SKM-1 treated with dmso at 0.1 percent for 144 hours (cell line): ENCODE results near the gene MAP3K13.

ENCODE experiments used
- DNase-seq: peaks from one replicate; lab custom pipeline; 2025; ENCODE audit not compliant: unreplicated experiment; lab: John Stamatoyannopoulos, UW

MAP3K13 gene, protein sequence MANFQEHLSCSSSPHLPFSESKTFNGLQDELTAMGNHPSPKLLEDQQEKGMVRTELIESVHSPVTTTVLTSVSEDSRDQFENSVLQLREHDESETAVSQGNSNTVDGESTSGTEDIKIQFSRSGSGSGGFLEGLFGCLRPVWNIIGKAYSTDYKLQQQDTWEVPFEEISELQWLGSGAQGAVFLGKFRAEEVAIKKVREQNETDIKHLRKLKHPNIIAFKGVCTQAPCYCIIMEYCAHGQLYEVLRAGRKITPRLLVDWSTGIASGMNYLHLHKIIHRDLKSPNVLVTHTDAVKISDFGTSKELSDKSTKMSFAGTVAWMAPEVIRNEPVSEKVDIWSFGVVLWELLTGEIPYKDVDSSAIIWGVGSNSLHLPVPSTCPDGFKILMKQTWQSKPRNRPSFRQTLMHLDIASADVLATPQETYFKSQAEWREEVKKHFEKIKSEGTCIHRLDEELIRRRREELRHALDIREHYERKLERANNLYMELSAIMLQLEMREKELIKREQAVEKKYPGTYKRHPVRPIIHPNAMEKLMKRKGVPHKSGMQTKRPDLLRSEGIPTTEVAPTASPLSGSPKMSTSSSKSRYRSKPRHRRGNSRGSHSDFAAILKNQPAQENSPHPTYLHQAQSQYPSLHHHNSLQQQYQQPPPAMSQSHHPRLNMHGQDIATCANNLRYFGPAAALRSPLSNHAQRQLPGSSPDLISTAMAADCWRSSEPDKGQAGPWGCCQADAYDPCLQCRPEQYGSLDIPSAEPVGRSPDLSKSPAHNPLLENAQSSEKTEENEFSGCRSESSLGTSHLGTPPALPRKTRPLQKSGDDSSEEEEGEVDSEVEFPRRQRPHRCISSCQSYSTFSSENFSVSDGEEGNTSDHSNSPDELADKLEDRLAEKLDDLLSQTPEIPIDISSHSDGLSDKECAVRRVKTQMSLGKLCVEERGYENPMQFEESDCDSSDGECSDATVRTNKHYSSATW

DNA sequence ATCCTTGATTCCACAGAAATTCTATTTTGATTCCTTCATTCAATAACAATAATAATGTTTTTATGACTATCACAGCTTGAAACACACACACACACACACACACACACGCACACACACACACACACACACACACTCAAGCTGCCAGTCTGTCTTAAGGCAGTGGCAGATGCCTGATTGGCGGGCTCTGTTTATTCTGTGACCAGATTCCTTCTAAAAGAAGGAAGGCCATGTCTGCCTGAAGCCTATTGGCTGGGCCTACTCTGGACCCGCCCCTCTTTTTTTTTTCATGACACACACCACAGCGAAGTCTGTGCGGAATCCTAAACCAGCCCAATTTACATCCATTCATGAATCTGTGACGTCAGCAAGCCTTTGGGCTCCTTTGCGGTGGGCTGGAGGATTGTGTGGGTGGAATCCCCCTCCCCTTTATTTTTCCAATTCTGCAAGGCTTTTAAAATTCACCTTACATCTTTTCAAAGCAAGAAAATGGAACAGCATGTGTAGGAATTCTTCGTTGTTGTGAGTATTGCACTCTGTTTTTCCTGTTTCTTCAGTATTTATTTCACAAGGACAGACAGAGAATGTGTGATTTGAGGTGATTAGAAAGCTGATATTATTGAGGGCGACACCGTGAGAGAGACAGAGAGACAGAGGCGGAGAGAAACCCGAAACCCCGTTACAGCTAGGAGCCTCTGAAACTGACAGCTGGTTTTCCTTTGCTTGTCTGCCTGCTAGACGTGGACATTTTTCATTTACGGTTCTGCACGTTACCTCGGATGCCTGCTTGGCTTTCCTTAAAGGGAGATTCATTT, at the start of gene MAP3K13:
Gene MAP3K13 (plus strand): TSS at position 287 of the 812 bp plus-strand sequence. CDS start 65,446 bp downstream, outside the sequence.
- peak; percentile 72 for DNase-seq

DNA sequence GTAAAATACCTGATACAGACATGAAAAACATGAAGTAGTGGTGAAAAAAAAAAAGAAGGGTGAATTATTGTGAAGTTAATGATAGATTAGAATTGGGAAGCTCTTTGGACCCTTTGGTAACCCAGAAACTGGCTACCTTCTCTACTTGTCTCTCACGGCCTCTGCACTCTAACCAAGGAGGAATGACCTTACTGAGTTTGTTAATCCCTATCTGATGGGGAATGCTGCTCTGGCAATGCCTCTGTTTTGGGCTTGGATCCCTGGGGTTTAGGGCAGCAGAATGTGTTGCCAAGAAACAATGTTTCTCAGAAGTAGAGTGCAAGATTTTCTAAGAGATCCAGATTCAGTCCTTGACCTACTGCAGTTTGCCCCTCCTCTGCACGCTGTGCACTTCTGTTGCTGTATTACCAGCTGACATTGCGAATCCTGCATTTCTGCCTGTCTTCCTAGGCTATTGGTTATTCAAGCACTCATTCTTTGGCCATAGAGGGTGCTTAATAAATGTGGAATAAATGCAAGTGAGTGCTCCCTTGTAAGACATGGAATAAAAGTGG, 49.2 kb upstream of the MAP3K13 start:
- DNase-seq, result no peak

DNA sequence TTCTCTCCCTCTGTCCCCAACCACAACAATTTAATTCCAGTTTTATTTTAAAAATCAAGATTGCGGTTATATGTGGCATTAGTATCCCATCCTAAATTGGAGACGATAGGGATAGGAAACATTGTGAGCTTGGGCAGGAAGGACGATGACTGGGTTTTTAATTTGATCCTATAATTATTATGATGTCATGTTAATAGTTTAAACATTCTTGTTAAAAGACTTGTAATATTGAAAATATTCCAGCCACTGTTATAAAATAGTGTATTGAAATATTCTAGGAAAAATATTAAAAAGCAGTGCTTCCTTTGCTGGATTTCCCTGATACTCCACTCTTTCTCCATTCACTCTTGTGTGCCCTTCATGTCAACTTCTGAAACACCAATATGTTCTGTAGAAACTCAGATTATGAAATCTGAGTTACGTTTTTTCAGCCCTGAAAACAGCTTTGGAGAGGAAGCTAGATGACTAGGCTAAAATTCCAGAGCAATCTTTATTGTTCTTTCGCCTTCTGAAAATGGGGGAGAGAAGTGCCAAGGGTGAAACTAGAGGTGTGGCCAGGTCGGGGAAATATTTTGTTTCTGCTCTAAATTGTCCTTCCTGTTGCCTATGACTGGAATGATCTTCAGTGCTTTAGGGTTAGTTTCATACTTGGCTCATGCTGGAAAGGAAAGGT, 46.1 kb upstream of the MAP3K13 start:
- peak; percentile 71 for DNase-seq

DNA sequence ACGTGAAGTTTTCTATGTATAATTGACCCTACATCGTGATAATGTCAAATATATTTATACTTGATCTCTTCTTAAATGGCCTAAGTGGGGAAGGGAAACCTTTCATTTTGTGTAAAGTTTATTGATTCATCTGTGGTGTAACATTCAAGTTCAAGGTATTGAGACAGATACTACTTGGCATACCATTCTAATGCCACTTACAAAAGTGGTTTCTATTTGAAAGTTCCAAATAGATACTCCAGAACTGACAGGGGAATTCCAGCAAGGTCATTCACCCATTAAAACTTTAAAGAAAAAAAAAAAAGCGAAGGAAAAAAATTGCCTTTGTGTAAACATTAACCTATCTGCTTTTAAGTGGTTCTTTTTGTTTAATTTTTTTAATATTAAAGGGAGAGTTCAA, 45.3 kb upstream of the MAP3K13 start:
- no peak for DNase-seq

DNA sequence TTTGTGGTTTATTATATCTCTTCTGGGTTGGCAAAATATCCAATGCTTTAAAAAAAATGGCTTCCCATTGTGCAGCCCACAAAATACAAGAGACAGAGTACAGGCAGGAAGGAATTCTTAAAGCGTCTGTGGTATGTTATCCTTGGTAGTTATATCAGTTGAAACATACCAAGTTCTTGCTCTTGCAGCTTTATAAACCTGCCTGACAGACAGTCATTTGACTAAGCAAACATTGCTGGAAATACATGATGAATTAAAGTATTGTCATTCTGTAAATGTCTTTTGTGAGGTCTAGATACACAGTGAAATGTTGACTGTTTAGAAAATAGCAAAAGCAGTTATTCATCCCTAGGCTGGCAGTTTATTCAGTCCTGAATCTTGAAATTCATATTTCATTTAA, 44.8 kb upstream of the MAP3K13 start:
- DNase-seq, result no peak

DNA sequence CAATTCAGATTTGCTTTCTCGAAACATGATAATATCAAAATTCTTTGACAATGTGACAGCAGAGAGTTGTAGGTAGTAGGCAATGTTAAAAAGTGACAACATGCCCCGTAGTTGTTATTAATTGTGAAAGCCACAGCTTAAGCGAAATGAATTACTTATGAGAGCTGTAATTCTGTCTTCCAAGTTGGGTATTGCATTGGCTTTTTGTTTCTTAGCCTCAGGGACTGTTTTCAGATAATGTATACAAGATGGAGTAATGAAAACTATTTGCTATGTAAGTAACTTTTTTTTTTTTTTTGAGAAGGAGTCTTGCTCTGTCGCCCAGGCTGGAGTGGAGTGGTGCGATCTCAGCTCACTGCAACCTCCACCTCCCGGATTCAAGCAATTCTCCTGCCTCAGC, 43.1 kb upstream of the MAP3K13 start:
- no peak for DNase-seq

DNA sequence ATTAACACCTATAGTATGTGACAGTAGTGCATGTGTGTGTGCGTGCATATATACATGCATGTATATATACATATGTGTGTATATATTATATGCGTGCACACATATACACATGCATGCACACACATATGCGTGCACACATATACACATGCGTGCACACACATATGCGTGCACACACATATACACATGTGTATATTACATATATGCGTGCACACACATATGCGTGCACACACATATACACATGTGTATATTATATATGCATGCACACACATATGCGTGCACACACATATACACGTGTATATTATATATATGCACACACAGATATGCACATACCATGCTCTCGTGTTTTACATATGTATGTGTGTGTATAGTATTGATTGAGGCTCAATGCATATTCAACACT, 42.0 kb upstream of the MAP3K13 start:
- DNase-seq, result no peak

DNA sequence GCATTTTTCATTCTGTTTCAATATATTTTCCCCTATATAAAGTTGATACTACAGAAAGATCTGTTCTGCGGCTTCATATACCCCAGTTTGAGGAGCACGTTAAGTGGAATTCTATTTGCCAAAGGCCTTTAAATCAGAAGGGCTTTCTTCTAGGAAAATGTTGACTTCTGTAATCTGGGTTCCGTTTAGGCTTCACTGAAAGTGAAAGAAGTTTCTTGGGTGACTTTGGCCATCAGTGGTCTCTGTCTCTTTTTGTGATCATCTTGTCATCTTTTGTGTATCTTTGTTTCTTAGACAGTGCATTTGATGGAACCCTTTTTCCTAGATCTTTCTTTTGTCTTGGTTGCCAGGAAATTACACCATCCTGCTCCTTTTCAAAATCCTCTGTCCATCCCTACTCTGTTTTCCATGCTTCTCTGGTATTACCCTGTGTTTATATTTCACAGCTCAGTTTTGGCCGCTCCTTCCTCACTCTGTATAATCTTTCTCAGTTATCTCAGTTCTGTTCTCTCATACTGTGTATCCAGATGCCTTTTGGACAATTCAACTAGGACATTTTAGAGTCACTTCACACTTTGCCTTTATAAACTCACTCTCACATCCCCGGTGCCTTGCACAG, 40.7 kb upstream of the MAP3K13 start:
- no peak for DNase-seq

DNA sequence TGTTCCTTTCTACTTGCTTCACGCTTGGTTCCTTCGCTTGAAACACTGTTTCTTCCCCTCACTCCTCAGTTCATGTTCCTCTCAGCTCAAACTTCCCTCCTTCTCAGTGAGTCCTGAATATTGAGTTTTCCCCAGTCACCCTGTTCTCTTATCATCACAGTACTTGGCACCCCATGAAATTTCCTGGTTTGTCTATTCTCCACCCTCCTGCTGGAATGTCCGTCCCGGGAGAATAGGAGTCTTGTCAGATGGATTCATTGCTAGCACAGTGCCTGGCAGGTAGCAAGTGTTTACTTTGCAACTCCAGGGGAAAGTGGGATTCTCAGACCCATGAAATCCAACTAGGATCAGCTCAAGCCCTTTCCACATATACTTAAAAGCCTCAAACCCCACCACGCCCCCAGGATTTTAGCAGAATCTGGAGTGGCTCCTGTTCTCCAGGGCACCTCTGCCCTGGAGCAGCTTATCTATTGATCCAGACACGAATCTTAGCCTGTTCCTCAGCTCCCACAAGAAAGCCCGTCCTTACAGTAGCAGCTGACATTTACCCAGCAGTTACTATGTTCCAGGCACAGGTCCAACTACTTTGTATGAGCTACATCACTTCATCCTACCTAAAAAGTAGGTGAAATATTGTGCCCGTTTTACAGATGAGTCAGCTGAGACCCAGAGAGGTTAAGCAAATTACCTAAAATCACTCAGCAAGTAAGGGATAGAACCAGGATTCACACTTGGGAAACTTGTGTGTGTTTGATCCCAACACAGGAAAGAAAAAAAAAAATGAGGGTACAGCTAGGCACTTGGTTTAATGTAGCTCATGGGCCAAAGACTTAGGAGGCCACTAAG, 36.8 kb upstream of the MAP3K13 start:
- no peak for DNase-seq

DNA sequence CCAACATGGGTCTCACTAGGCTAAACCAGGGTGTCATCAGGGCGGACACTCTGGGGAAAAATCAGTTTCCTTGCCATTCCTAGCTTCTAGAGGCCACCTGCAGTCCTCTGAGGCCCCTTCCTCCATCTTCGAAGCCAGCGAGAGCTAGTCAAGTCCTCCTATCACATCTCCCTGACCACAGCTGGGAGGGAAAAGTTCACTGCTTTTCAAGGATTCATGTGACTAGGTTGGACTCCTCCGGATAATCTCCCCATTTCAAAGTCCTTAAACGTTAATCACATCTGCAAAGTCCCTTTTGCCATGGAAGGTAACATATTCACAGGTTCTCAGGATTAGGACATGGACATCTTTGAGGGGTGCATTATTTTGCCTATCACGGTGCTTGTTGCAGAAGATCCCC, 35.9 kb upstream of the MAP3K13 start:
- DNase-seq, result no peak

DNA sequence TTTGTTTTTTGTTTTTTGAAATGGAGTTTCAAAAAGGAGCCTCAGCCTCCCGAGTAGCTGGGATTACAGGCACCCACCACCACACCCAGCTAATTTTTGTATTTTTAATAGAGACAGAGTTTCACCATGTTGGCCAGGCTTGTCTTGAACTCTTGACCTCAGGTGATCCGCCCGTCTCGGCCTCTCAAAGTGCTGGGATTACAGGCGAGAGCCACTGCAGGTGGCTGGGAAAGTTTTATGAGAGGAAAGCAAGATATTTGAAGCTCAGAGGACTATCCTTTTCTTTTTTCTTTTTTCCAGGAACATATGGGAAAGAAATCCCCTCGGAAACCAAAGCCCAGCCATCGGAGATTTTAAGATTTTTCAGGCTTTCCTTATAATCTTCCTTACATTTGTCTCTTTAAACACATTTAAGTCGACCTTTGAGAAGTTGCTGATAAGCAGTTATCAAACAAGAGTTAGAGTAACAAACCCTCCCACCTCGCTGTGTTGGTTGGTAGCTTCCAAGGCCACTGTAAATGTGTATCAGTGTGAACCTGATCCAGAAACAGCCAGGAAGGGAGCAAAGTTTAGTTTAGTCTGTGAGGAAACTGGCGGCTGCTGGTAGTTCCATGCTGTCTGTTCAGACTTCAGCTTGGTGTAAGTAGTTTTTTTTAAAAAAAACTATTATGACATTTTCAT, 34.5 kb upstream of the MAP3K13 start:
- DNase-seq, result no peak

DNA sequence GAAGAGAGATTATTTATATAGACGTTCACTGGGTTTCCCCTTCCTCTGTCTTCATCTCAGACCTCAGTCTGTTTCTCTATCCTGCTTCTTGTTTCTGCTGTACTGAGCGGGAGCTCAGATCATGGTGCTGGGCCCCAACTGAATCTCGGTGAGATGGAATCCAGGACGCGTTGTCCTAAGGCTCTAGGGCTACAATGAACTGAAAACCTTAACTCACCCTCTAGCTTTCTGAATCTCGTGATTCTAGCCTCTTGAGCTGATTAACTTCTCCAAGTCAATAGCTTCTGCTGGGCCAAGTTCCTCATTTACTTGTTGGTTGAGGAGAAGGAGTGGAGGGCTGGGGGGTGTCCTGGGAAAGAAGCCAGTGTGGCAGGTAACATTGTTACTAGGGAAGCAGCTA, 32.7 kb upstream of the MAP3K13 start:
- DNase-seq, result peak; percentile 67

DNA sequence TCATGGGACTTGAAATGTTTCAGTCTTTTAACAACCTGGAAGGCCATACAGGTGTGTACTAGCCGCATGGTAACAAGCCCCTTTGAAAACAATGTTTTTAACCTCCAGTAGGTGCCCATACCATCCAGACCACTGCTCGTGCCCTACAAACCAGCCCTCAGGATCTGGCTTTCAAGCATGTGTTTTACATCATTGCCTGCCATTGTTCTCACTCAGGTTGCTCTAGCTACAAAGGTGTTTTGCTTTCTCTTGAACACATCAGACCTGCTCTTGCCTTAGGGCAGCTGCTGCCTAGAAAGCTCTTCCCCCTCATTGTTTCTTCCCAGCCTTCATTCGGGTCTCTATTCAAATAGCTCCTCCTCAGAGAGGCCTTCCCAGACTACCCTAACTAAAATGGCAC, 32.3 kb upstream of the MAP3K13 start:
- DNase-seq, result no peak

DNA sequence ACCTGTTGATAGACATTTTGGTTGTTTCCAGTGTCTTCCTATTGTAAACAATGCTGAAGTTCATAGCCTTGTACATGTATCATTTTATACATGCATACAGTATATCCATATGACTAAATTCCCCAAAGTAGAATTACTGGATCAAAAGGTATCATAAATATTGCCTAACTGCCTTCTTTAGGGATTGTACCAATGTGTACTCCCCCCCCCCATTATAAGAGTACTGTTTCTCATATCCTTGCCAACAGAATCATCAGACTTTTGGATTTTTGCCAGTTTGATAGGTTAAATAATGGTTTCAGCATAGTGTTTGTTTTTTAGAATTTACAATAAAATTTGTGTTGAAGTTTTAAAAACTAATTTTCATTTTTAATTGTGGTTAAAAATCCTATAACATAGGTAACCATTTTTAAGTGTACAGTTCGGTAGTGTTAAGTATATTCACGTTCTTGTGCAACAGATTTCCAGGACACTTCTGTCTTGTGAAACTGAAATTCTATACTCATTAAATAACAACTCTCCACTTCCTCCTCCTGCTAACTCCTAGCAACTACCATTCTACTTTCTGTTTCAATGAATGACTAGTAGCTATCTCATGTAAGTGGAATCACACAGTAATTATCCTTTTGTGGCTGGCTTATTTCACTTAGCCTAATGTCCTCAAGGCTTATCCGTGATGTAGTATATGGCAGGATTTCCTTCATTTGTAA, 30.8 kb upstream of the MAP3K13 start:
- peak; percentile 95 for DNase-seq

DNA sequence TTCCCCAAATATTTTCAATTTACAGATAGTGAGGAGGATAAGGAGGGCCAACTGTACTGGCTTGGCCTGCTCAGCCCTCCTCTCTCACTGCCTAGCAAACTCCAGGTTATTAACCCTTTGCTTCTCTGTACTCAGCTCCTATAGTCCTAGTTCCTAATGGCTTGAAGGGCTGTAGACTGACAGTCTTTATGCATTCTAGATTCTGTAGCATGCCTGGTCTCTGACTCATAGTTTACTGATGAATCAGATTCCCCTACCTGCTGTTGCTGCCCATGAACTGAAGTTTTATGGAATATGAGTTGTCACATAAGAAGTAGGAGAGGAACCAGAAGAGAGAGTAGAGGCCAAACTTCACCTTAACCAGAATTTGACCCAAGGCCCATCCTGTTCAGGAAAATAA, 27.1 kb upstream of the MAP3K13 start:
- no peak for DNase-seq

DNA sequence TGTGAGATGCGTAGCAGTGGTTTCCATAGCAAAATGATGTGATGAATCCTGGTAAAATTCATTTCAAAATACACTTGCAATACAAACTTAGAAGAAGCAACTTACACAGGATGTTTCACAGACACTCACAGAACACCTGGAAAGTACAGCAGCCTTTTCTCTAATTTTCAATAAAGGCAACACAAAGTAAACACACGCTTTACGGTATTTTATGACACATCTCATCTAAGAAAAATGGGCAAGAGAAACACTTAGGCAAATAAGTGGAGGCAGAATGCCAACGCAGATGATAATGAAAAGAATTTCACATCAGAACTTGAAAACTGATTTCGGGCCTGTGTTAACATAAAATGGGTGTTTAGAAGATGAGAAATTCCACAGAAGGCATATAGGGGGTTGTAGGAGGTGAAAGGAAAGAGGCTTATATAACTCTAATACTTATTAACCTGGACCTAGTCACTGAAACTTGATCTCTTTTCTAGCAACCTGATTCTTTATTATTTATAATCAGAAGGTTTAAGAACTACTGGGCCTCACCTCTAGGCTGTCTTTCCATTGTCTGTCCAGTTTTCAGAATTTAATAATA, 25.6 kb upstream of the MAP3K13 start:
- DNase-seq, result no peak

DNA sequence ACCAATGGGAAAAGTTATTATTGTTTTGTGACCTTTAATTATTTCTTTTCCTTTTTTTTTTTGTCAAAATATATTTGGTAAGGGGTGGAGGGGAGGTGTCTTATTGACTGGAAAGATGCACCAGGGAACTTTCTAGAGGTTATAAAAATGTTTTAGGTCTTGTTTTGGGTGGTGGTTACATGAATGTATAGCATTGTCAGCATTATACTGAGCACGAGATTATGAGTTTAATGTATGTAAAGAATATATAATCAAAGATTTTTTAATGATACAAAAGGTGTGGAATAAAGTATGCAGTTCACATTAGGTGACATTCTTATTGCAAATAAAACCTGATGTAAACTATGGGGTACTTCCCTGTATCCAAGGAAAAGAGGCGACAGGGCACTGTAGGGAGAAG, 23.0 kb upstream of the MAP3K13 start:
- no peak for DNase-seq
